ENCODE data around the gene PAN2. TPM values are rescaled to one million over a fixed set of nuclear protein-coding genes. Genes with fewer than 3 reads are reported as not detected.
A peak's percentile ranks its signal among the peaks of the same experiment; 100 is the strongest.
"Not testable (repeated sequence)": the region's sequence is repeated elsewhere in the genome, so short reads cannot be mapped to it uniquely, and the experiment has no call there.

The PAN2 gene
- total RNA-seq, 2 donors from 2014 or later, result 39.8 to 42.7 TPM

DNA sequence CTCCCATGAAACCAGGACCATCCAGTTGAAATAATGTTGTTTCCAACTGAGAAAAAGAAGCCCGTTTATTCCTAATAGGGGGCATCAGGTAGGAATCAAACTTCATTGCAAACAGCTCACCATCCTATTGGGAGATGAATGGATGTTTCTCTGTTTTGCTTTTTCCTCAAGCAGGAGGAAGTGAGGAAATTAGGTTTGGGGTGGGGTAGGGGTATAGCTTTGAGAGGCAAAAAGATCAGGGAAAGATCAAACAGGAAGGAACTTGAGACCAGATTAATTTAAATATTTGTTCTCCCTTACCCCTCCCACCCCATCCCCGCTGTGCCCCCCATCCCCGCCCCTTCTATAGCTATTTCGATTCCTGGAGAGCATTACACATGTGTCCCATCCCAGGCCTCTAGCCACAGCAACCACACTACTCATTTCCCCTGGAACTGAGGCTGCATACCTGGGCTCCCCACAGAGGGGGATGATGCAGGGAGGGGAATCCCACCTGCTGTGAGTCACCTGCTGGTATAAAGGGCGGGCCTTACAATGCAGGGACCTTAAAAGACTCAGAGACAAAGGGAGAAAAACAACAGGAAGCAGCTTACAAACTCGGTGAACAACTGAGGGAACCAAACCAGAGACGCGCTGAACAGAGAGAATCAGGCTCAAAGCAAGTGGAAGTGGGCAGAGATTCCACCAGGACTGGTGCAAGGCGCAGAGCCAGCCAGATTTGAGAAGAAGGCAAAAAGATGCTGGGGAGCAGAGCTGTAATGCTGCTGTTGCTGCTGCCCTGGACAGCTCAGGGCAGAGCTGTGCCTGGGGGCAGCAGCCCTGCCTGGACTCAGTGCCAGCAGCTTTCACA is 4.7 kb upstream of the PAN2 start, which contains the start of gene IL23A:
Gene IL23A (plus strand): TSS at position 577 of the 850 bp plus-strand sequence. CDS start 161 bp downstream, at position 738.
- H3K27ac ChIP-seq, result no peak within 1 kb of the TSS

DNA sequence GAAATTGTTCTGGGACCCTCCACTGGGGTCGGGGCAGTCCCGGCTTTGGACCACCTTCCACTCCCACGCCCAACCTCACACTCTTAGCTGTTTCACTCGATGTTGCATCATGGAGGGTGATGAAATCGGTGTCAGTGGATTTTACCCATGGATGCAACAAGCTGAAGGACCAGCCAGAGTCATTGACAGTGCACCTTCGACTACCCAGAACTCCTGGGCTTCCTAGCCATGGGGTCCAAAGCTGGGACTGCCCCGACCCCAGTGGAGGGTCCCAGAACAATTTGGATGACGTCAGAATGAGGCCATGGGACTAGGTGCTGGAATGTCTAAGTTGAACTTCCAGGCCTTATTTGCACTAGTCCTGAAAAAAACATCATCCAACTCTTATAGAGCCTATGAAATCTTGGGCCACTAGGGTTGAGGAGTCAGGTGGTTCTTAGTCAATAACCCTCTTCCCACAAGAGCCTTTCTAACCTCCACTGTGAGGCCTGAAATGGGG is 4.0 kb upstream of the PAN2 start:
- H3K27me3 ChIP-seq (replicated peaks; ENCODE audit: insufficient read depth), result no peaks in the 10 kb centered on the region
- ATAC-seq (ENCODE audit: insufficient number of reproducible peaks, low FRiP score, low read depth) (no peak), DNase-seq (ENCODE audit: low spot score) (no peak)
- no peak overlapping the region for H3K4me3 ChIP-seq
- no peaks in the 10 kb centered on the region for H3K9me3 ChIP-seq
- TF ChIP-seq CTCF (IDR thresholded peaks at IDR 0.05), result no peak
- H3K4me1 ChIP-seq (ENCODE audit: control insufficient read depth in 1 of 2, low read depth in 2 of 2), result peaks cover 3 to 7% of the 10 kb centered on the region in 2 donors
- H3K27ac ChIP-seq, result no peak overlapping the region
- peaks cover 3% of the 10 kb centered on the region for H3K36me3 ChIP-seq

More for the DNA sequence above, 4.7 kb upstream of the PAN2 start, which contains the start of gene IL23A:
- H3K4me3 ChIP-seq, result no peak within 1 kb of the TSS
- TF ChIP-seq CTCF (IDR thresholded peaks at IDR 0.05), result no peak
- ATAC-seq (ENCODE audit: insufficient number of reproducible peaks, low FRiP score, low read depth) (no peak), DNase-seq (ENCODE audit: low spot score) (no peak)
- H3K9me3 ChIP-seq, result no peaks in the 10 kb centered on the region
- peaks cover 9% of the 10 kb centered on the region for H3K36me3 ChIP-seq
- no peaks in the 10 kb centered on the region for H3K27me3 ChIP-seq (replicated peaks; ENCODE audit: insufficient read depth)
- no peaks in the 10 kb centered on the region for H3K4me1 ChIP-seq (ENCODE audit: control insufficient read depth in 1 of 2, low read depth in 2 of 2)

DNA sequence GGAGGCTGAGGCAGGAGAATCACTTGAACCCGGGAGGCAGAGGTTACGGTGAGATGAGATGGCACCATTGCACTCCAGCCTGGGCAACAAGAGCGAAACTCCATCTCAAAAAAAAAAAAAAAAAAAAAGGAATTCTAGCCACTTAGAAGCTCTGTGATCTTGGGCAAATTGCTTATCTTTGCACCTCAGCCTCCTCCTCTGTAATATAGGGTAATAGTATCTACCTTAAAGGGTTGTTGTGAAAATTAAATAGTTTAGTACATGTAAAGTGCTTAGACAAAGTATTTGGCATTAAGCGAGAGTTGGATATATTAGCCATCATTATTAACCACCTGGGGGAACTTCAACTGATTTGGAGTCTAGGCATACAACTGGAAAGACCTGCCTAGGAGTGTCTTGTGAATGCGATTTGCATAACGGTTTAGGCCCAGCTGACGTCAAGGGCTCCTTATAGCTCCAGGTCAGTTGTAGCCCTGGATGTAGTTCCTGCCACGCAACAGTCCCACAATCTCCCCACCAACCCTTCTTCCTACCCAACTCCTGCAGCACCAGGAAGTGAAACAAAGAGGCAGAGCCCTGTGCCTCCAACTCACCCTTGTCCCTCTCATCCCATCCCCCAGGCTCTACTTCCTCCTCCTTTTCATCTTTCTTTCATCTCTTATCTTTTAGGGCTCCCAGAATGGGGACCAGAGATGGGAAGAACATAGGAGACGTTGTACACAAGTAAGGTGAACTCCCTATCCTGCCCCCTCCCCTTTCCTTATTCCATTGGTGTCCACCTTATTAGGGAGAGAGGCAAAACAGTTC is 2.8 kb upstream of the PAN2 start:
- no peak for ATAC-seq (ENCODE audit: insufficient number of reproducible peaks, low FRiP score, low read depth)
- H3K4me3 ChIP-seq, result no peak overlapping the region
- TF ChIP-seq CTCF (IDR thresholded peaks at IDR 0.05), result no peak
- DNase-seq (ENCODE audit: low spot score), result no peak
- no peak overlapping the region for H3K27ac ChIP-seq
- no peaks in the 10 kb centered on the region for H3K9me3 ChIP-seq
- no peaks in the 10 kb centered on the region for H3K27me3 ChIP-seq (replicated peaks; ENCODE audit: insufficient read depth)
- peaks cover 3 to 11% of the 10 kb centered on the region in 2 donors for H3K4me1 ChIP-seq (ENCODE audit: control insufficient read depth in 1 of 2, low read depth in 2 of 2)
- H3K36me3 ChIP-seq, result no peaks in the 10 kb centered on the region

DNA sequence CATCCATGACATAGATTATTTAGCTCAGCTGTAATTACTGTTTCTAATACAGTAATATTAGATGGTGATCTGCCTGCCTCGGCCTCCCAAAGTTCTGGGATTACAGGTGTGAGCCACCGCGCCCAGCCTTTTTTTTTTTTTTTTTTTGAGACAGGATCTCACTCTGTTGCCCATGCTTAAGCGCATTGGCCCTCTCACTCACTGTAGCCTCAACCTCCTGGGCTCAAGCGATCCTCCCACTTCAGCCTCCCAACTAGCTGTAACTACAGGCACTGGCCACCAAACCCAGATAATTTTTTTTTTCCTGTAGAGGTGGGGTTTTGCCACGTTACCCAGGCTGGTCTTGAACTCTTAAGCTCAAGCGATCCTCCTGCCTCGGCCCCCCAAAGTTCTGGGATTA is 1.7 kb upstream of the PAN2 start:
- H3K4me1 ChIP-seq (ENCODE audit: control insufficient read depth in 1 of 2, low read depth in 2 of 2), result peaks cover 3 to 11% of the 10 kb centered on the region in 2 donors
- not testable (repeated sequence) for H3K9me3 ChIP-seq; DNase-seq (ENCODE audit: low spot score); ATAC-seq (ENCODE audit: insufficient number of reproducible peaks, low FRiP score, low read depth); H3K27me3 ChIP-seq (replicated peaks; ENCODE audit: insufficient read depth); H3K27ac ChIP-seq; H3K4me3 ChIP-seq; H3K36me3 ChIP-seq

- Histone ChIP-seq H3K27me3 (replicated peaks; ENCODE audit: insufficient read depth) (no peaks in the 10 kb centered on the region), H3K4me3 (peak overlapping the region; percentile 78), H3K36me3 (no peaks in the 10 kb centered on the region), H3K4me1 (ENCODE audit: control insufficient read depth in 1 of 2, low read depth in 2 of 2) (peaks cover 3 to 11% of the 10 kb centered on the region in 2 donors), H3K9me3 (no peaks in the 10 kb centered on the region), H3K27ac (peak overlapping the region; percentile 91 to 93)
- ATAC-seq (ENCODE audit: insufficient number of reproducible peaks, low FRiP score, low read depth), result peak; percentile 6
- DNase-seq (ENCODE audit: low spot score), result no peak
- no peak for TF ChIP-seq CTCF (IDR thresholded peaks at IDR 0.05)
These were observed 642 bp upstream of the PAN2 start for GRCh38 chr12:56334490-56334793.

Data from thoracic aorta (tissue), 2 donors.